Sigmoid colon (tissue), 4 donors: ENCODE measurements around the gene HOXA5.

ENCODE experiments used
- CTCF ChIP-seq, 4 experiments: fragments of 450-650 bp in 3 of 4; fragments of 200-600 bp in 1 of 4; IDR thresholded peaks; one replicate each; pipeline ENCODE4 v1.5.1; 2016 to 2019; ENCODE audit warnings: antibody characterized with exemption in 4 of 4, mild to moderate bottlenecking in 3 of 4, moderate library complexity in 2 of 4
- EP300 ChIP-seq, 4 donors: sonication (generic); formaldehyde crosslinking; IDR thresholded peaks; one replicate each; pipeline ENCODE4 v1.6.1; 2017; ENCODE audit warnings: antibody characterized with exemption in 4 of 4
- POLR2A ChIP-seq, 2 donors: fragments of 450-650 bp; IDR thresholded peaks; one replicate each; pipeline ENCODE4 v1.6.1; 2016; ENCODE audit warnings: antibody characterized with exemption in 2 of 2, mild to moderate bottlenecking in 2 of 2, moderate library complexity in 2 of 2
- POLR2AphosphoS5 ChIP-seq, 4 donors: sonication (generic); formaldehyde crosslinking; IDR thresholded peaks; one replicate each; pipeline ENCODE4 v1.6.1; 2017; ENCODE audit warnings: antibody characterized with exemption in 4 of 4

GRCh38 chr7:27091941-27092818 lies 51.3 kb downstream of the HOXA5 start:
- TF ChIP-seq EP300 (IDR thresholded peaks at IDR 0.05) (no peak), CTCF (IDR thresholded peaks at IDR 0.05) (no peak), POLR2A (IDR thresholded peaks at IDR 0.05) (no peak), POLR2AphosphoS5 (IDR thresholded peaks at IDR 0.05) (no peak)
